HUDEP-2 (cell line): ENCODE data around the gene LAMC1.

Source experiments
- DNase-seq, 76 experiments: peaks; one replicate each; lab custom pipeline; 2025; ENCODE audit not compliant: unreplicated experiment in 76 of 76; lab: John Stamatoyannopoulos, UW

Gene LAMC1

GRCh38 chr1:183180218-183180617 is 157.0 kb downstream of the LAMC1 start:
- no peak for DNase-seq

- DNase-seq = no peak
Measured at GRCh38 chr1:183180634-183181056, 157.4 kb downstream of the LAMC1 start.

GRCh38 chr1:183185941-183186490 is 162.8 kb downstream of the LAMC1 start, which contains the start of gene LAMC2:
Gene LAMC2 (plus strand): TSS chr1:183186264. CDS start chr1:183186353, 89 bp downstream.
- DNase-seq = no peak

- no peak for DNase-seq
Measured at GRCh38 chr1:183186841-183187240, 163.6 kb downstream of the LAMC1 start.

GRCh38 chr1:183188240-183188639 is 165.0 kb downstream of the LAMC1 start:
- no peak for DNase-seq

GRCh38 chr1:183191833-183192232 is 168.6 kb downstream of the LAMC1 start:
- no peak for DNase-seq

GRCh38 chr1:183193963-183194525 is 170.8 kb downstream of the LAMC1 start:
- no peak for DNase-seq

GRCh38 chr1:183194527-183195141 is 171.4 kb downstream of the LAMC1 start:
- DNase-seq = no peak

GRCh38 chr1:183195142-183195574 is 171.9 kb downstream of the LAMC1 start:
- no peak for DNase-seq
